ENCODE results near the gene RTN4RL2.

- no peak for TF ChIP-seq CTCF (IDR thresholded peaks at IDR 0.05)
- no peak for TF ChIP-seq POLR2A (IDR thresholded peaks at IDR 0.05)
These were observed 21.0 kb downstream of the RTN4RL2 start for GRCh38 chr11:57481315-57481714.
